Uterus (tissue), 2 donors: ENCODE measurements around the gene SNTG2.

Experiments
- POLR2A ChIP-seq, 2 donors: fragments of 450-650 bp; IDR thresholded peaks; one replicate each; pipeline ENCODE4 v1.6.1; 2016; ENCODE audit warnings: antibody characterized with exemption in 2 of 2, mild to moderate bottlenecking in 1 of 2, moderate library complexity in 1 of 2
- TF ChIP-seq, protein P1 (sequence below), 4 experiments: fragments of 200-600 bp in 2 of 4; fragments of 450-650 bp in 2 of 4; sonication (generic) in 2 of 4; IDR thresholded peaks; one replicate each; pipeline ENCODE4 v1.5.1; 2016 to 2019; ENCODE audit warnings: antibody characterized with exemption in 4 of 4, mild to moderate bottlenecking in 2 of 4, moderate library complexity in 1 of 4

DNA sequence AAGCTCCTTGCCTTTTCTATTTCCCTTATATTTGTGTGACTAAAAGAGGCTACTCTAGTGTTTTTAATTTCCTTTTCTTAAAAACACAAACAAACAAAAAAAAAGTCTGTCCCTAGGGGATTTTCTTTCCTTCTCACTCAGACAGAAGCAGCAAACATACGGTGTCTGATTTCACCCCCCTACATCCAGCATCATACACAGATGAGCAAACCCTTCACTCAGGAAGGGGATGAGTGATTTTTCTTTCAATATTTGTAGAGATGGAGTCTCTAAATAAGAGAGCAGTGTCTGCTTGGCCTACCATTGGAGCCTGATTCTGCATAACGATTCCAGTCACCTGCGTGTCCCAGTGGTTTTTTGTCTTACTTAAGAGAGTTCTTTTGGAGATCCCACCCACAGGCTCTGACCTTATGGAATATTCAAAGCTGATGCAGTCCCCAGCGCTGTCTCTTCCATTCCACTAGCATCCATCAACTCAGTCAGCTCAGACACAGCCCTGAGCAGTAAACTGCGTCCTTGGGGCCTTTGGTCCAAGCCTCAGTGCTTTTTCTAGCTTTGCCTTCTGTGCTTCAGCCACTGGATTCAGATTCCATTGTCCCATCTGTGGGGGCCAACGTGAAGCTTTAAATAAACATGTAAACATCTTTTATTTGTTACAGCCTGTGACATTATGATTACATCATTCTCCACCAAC is 410.1 kb downstream of the SNTG2 start:
- TF ChIP-seq, protein P1, sequence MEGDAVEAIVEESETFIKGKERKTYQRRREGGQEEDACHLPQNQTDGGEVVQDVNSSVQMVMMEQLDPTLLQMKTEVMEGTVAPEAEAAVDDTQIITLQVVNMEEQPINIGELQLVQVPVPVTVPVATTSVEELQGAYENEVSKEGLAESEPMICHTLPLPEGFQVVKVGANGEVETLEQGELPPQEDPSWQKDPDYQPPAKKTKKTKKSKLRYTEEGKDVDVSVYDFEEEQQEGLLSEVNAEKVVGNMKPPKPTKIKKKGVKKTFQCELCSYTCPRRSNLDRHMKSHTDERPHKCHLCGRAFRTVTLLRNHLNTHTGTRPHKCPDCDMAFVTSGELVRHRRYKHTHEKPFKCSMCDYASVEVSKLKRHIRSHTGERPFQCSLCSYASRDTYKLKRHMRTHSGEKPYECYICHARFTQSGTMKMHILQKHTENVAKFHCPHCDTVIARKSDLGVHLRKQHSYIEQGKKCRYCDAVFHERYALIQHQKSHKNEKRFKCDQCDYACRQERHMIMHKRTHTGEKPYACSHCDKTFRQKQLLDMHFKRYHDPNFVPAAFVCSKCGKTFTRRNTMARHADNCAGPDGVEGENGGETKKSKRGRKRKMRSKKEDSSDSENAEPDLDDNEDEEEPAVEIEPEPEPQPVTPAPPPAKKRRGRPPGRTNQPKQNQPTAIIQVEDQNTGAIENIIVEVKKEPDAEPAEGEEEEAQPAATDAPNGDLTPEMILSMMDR (IDR thresholded peaks at IDR 0.05), result no peak
- TF ChIP-seq POLR2A (IDR thresholded peaks at IDR 0.05), result no peak
